GM12878 (cell line): Measurements from ENCODE around the gene KCNN3. TPM values are rescaled to one million over a fixed set of nuclear protein-coding genes. Genes with fewer than 3 reads are reported as not detected.

Source experiments
- ATAC-seq: fragments of 200-7000 bp; cut with Tn5 transposase; 3 replicates; pipeline ENCODE4 v1.9.1; 2020; ENCODE audit warnings: mild to moderate bottlenecking, moderate library complexity
- BruUV-seq: library from RNA; stranded (reverse); fragments of 400-500 nt; replicated peaks from 2 replicates; lab custom pipeline; 2021; lab: Mats Ljungman, UMichigan
- CTCF ChIA-PET: fragments of 300-600 bp; sonication (Branson Sonifier 250); formaldehyde crosslinking; extraction: SDS; loops from one replicate; lab custom pipeline; 2021; ENCODE audit warnings: inconsistent platforms; lab: Yijun Ruan, JAX
- POLR2A ChIA-PET: fragments of 350-600 bp; formaldehyde crosslinking; extraction: SDS; loops from one replicate; lab custom pipeline; 2021; ENCODE audit warnings: inconsistent platforms; lab: Charles Lee
- RAD21 ChIA-PET: fragments of 300-600 bp; sonication (Branson Sonifier 250); formaldehyde crosslinking; loops from one replicate; lab custom pipeline; 2023; ENCODE audit warnings: antibody characterized with exemption; ENCODE audit not compliant: unreplicated experiment; lab: Charles Lee
- SMC1A ChIA-PET: fragments of 300-600 bp; sonication (Branson Sonifier 250); formaldehyde crosslinking; loops from one replicate; lab custom pipeline; 2023; ENCODE audit not compliant: unreplicated experiment, uncharacterized antibody; lab: Charles Lee
- DNase-seq: peaks from one replicate; pipeline ENCODE4 v3.0.0-alpha.2; 2011; ENCODE audit warnings: low read depth, low spot score
- FAIRE-seq: peaks from 3 replicates; lab custom pipeline; 2011; peaks lifted over from hg19 to GRCh38; lab: Jason Lieb, UNC
- H2AFZ ChIP-seq: 2 replicates; pipeline ENCODE4 v1.6.0; 2011; ENCODE audit warnings: low read depth, low read length, control low read depth; ENCODE audit not compliant: control insufficient read depth
- H3K27ac ChIP-seq: 2 replicates; pipeline ENCODE4 v1.5.1; 2011; ENCODE audit warnings: control low read depth; ENCODE audit not compliant: control insufficient read depth, insufficient read depth
- H3K27me3 ChIP-seq, 2 experiments: replicated peaks in 1 of 2; 2 replicates each; pipeline versions ENCODE4 v1.6.0 to v1.6.1; 2011; ENCODE audit warnings: low read length in 1 of 2; ENCODE audit not compliant: control insufficient read depth in 2 of 2, insufficient read depth in 2 of 2
- H3K36me3 ChIP-seq, 2 experiments: 2 replicates each; pipeline ENCODE4 v1.5.1; 2011; ENCODE audit warnings: low read length in 1 of 2; ENCODE audit not compliant: control insufficient read depth in 2 of 2, insufficient read depth in 2 of 2
- H3K4me1 ChIP-seq: 2 replicates; pipeline ENCODE4 v1.6.1; 2011; ENCODE audit warnings: mild to moderate bottlenecking, low read length, moderate library complexity, mixed read lengths; ENCODE audit not compliant: control insufficient read depth, insufficient read depth
- H3K4me2 ChIP-seq: 2 replicates; pipeline ENCODE4 v1.6.0; 2011; ENCODE audit warnings: control low read depth; ENCODE audit not compliant: control insufficient read depth, insufficient read depth
- H3K4me3 ChIP-seq: fragments of 200-600 bp; sonication (generic); 2 replicates; pipeline ENCODE4 v1.5.1; 2016
- H3K79me2 ChIP-seq: 2 replicates; pipeline ENCODE4 v1.6.0; 2011; ENCODE audit warnings: low read length; ENCODE audit not compliant: control insufficient read depth, insufficient read depth
- H3K9ac ChIP-seq: 2 replicates; pipeline ENCODE4 v1.8.0; 2011; ENCODE audit warnings: low read length, control low read depth, mixed read lengths; ENCODE audit not compliant: control insufficient read depth, insufficient read depth
- H3K9me3 ChIP-seq: replicated peaks from 3 replicates; pipeline ENCODE4 v1.5.1; 2011; ENCODE audit warnings: mild to moderate bottlenecking, low read length; ENCODE audit not compliant: control insufficient read depth, insufficient read depth
- H4K20me1 ChIP-seq: 2 replicates; pipeline ENCODE4 v1.6.0; 2011; ENCODE audit not compliant: control insufficient read depth, insufficient read depth
- FOXK2 ChIP-seq: fragments of 450-650 bp; IDR thresholded peaks from 2 replicates; pipeline ENCODE4 v1.6.1; 2017; ENCODE audit warnings: mild to moderate bottlenecking, moderate library complexity
- HDAC6 ChIP-seq: fragments of 200-600 bp; sonication (generic); IDR thresholded peaks from one replicate; pipeline ENCODE4 v1.8.0; 2017; ENCODE audit warnings: antibody characterized with exemption; ENCODE audit not compliant: unreplicated experiment
- KAT2A ChIP-seq: conservative IDR thresholded peaks from 2 replicates; pipeline ENCODE4 v1.6.1; 2011; ENCODE audit warnings: low read depth, low read length; ENCODE audit not compliant: control insufficient read depth
- MEF2B ChIP-seq: fragments of 450-650 bp; IDR thresholded peaks from 2 replicates; pipeline ENCODE4 v1.6.1; 2018; ENCODE audit warnings: mild to moderate bottlenecking, moderate library complexity; ENCODE audit not compliant: partially characterized antibody, poor library complexity, severe bottlenecking
- NFXL1 ChIP-seq: fragments of 450-650 bp; IDR thresholded peaks from 2 replicates; pipeline ENCODE4 v1.6.1; 2017; ENCODE audit warnings: antibody characterized with exemption, mild to moderate bottlenecking, borderline replicate concordance
- NFYA ChIP-seq: IDR thresholded peaks from 2 replicates; pipeline ENCODE4 v1.6.1; 2011; ENCODE audit warnings: low read depth, mild to moderate bottlenecking, low read length, improper control_type of control experiment, borderline replicate concordance
- PML ChIP-seq: IDR thresholded peaks from 2 replicates; pipeline ENCODE4 v1.6.1; 2012; ENCODE audit warnings: low read length, inconsistent platforms
- RAD21 ChIP-seq: IDR thresholded peaks from 2 replicates; pipeline ENCODE4 v1.6.1; 2011; ENCODE audit warnings: mild to moderate bottlenecking, low read depth, low read length, moderate library complexity; ENCODE audit not compliant: insufficient read depth
- RELA ChIP-seq: fragments of 450-650 bp; IDR thresholded peaks from 2 replicates; pipeline ENCODE4 v1.8.0; 2014; ENCODE audit warnings: borderline replicate concordance; ENCODE audit not compliant: partially characterized antibody
- SMAD5 ChIP-seq: IDR thresholded peaks from 2 replicates; pipeline ENCODE4 v1.6.1; 2016; ENCODE audit warnings: antibody characterized with exemption, low read depth
- SMARCA5 ChIP-seq: fragments of 450-650 bp; IDR thresholded peaks from 2 replicates; pipeline ENCODE4 v1.6.1; 2017; ENCODE audit warnings: mild to moderate bottlenecking
- SMC3 ChIP-seq: IDR thresholded peaks from 2 replicates; pipeline ENCODE4 v1.6.1; 2011; ENCODE audit warnings: low read length, improper control_type of control experiment, borderline replicate concordance
- YY1 ChIP-seq: IDR thresholded peaks from 2 replicates; pipeline ENCODE4 v1.6.1; 2011; ENCODE audit warnings: low read depth, mild to moderate bottlenecking, low read length
- WGBS: methylation state at CpG from one replicate; pipeline ENCODE4 v1.1.6; 2016; ENCODE audit warnings: low lambda C conversion rate; ENCODE audit not compliant: insufficient replicate concordance, insufficient coverage; ENCODE audit errors: missing lambda C conversion rate; 5-methylcytosine and 5-hydroxymethylcytosine counted together
- in situ Hi-C: fragments of 300-500 bp; cut with MboI; formaldehyde crosslinking; loops from 9 replicates; pipeline ENCODE4 v1.14.3; 2018; ENCODE audit warnings: mixed read lengths
- intact Hi-C: fragments of 100-400 bp; cut with micrococcal nuclease; formaldehyde crosslinking; loops from one replicate; pipeline ENCODE4 v1.14.2; 2022; ENCODE audit not compliant: unreplicated experiment
- polyA plus RNA-seq, 11 experiments: library from polyadenylated mRNA; depleted of rRNA in 4 of 11; unstranded in 6 of 11; stranded (reverse) in 5 of 11; fragments of >200 nt; fragmentation: Nextera tagmentation in 4 of 11; fragmentation: Illumina TruSeq in 1 of 11; extraction: Ambion mirVana in 4 of 11; extraction: Trizol in 1 of 11; gene quantifications; 1 replicate in 1 of 11; 2 replicates in 10 of 11; pipeline versions ENCODE4 v1.2.1 to v1.2.3, GENCODE V29; 2011 to 2016; ENCODE audit warnings: inconsistent platforms in 2 of 11, missing spikeins in 2 of 11, low read depth in 1 of 11
- total RNA-seq, 4 experiments: library from RNA; depleted of rRNA in 3 of 4; stranded (reverse); fragments of >200 nt in 3 of 4; fragmentation: Illumina TruSeq in 1 of 4; extraction: Trizol in 1 of 4; gene quantifications; 2 replicates each; pipeline versions ENCODE4 v1.2.1 to v1.2.3, GENCODE V29; 2013 to 2021
- TF ChIP-seq, protein P1 (sequence below): fragments of 450-650 bp; IDR thresholded peaks from 2 replicates; pipeline ENCODE4 v1.6.1; 2018; ENCODE audit warnings: borderline replicate concordance, mild to moderate bottlenecking; ENCODE audit not compliant: partially characterized antibody

Gene KCNN3
- total and polyA plus RNA-seq, 10 of the 15 experiments (the other 5 are each of a cell fraction or from before 2014, with no cell fraction given): 3.5 to 26.4 (median 14.9) TPM

- Histone ChIP-seq H3K36me3 (peaks cover 0 to 3% of the 10 kb centered on the region in 2 experiments; a peak in 2 of 4 replicates), H2AFZ (no peak overlapping the region), H3K27ac (no peak overlapping the region), H3K9ac (no peak overlapping the region), H3K9me3 (no peaks in the 10 kb centered on the region), H3K79me2 (no peaks in the 10 kb centered on the region), H3K27me3 (no peaks in the 10 kb centered on the region), H4K20me1 (no peaks in the 10 kb centered on the region), H3K4me1 (no peaks in the 10 kb centered on the region), H3K4me3 (no peak overlapping the region), H3K4me2 (no peak overlapping the region)
- in situ Hi-C loops (no loop called here), intact Hi-C loops (no loop called here)
- FAIRE-seq (no peak), ATAC-seq (no peak), DNase-seq (no peak)
- ChIA-PET POLR2A (no interaction called here), RAD21 (no interaction called here), CTCF (interaction anchor here (1.1 kb wide), 1 partner anchor 37 kb away, joined by 3 read pairs; no protein-coding TSS in a partner anchor), SMC1A (no interaction called here)
- BruUV-seq: no TSS peak
- no peak for TF ChIP-seq YY1
- no peak for TF ChIP-seq RELA
- no peak for TF ChIP-seq SMARCA5
- no peak for TF ChIP-seq HDAC6
- no peak for TF ChIP-seq RAD21
- no peak for TF ChIP-seq SMC3
- TF ChIP-seq SMAD5: no peak
- TF ChIP-seq KAT2A: no peak
- TF ChIP-seq FOXK2: no peak
- no peak for TF ChIP-seq NFYA
- TF ChIP-seq MEF2B: no peak
- no peak for TF ChIP-seq NFXL1
- no peak for TF ChIP-seq PML
- TF ChIP-seq, protein P1, sequence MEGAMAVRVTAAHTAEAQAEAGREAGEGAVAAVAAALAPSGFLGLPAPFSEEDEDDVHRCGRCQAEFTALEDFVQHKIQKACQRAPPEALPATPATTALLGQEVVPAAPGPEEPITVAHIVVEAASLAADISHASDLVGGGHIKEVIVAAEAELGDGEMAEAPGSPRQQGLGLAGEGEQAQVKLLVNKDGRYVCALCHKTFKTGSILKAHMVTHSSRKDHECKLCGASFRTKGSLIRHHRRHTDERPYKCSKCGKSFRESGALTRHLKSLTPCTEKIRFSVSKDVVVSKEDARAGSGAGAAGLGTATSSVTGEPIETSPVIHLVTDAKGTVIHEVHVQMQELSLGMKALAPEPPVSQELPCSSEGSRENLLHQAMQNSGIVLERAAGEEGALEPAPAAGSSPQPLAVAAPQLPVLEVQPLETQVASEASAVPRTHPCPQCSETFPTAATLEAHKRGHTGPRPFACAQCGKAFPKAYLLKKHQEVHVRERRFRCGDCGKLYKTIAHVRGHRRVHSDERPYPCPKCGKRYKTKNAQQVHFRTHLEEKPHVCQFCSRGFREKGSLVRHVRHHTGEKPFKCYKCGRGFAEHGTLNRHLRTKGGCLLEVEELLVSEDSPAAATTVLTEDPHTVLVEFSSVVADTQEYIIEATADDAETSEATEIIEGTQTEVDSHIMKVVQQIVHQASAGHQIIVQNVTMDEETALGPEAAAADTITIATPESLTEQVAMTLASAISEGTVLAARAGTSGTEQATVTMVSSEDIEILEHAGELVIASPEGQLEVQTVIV: no peak
- WGBS: 100% methylated on average over 1 of the region's 1 CpG
These were observed 163.2 kb downstream of the KCNN3 start for GRCh38 chr1:154706851-154707250.
